NCI-H2107 (cell line): Measurements from ENCODE around the gene ANKRD17.

Source experiments
- DNase-seq: peaks from one replicate; lab custom pipeline; 2025; lab: John Stamatoyannopoulos, UW

ANKRD17 gene

DNA sequence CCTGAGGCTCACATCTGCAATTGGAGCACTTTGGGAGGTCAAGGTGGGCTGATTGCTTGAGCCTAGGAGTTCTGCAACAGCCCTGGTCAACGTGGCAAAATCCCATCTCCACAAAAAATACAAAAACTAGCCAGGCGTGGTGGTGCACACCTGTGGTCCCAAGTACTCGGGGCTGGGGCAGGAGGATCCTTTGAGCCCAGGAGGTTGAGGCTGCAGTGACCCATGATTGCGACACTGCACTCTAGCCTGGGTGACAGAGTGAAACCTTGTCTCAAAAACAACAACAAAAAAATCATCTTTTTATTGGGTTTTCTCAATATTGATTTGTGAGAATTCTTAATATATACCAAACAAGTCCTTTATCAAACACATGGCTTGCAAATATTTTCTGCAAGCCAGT is 64.9 kb downstream of the ANKRD17 start:
- DNase-seq = no peak

DNA sequence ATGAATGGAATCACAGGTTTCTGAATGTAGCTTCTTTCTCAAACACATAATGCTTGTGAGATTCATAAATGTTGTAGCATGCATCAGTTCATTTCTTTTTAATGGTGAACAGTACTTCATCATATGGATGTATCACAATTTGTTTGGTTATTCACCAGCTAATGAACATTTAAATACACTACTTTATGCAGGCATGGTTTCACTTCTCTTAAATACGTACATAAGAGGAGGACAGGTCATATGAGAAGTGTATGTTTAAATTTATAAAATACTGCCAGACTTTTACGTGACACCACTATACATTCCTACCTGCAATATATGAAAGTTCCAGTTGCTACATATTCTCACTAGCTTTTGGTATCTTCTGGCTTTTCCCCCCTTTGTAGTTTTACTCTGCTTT is 65.4 kb downstream of the ANKRD17 start:
- no peak for DNase-seq

DNA sequence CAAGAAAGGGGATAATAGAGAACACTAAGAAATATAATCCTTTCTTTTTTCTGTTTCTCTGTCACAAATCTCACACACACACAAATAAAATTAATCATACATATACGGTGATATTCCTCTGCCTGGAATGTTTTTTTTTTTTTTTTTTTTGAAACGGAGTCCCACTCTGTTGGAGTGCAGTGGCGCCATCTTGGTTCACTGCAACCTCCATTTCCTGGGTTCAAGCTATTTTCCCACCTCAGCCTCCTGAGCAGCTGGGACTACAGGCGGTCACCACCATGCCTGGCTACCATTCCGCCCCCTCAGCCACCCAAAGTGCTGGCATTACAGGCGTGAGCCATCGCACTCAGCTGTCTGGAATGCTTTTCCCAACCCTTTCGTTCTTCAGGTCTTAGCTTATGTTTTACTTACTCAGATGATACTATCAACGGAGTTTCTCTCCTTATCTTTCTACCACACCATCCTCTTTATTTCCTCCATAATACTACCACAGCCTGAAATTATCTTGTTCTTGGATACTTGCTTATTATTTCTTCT is 69.3 kb downstream of the ANKRD17 start:
- DNase-seq = no peak

DNA sequence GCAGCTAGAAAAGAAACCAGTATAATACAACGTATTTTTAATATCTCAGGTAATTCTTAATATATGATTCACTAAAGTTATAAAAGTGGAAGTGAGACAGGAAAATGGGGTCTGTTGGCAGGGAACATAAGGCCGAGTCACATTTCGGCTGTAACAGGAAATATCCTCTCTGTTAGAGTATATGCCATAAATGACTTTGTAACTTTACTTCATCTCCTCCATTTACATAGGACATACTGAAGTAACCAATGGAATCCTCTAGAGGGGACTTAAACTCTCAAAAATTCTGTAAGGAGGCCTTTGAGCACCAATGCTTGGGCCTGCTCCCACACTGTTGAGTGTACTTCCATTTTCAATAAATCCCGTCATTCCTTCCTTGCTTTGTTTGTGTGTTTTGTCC is 71.3 kb downstream of the ANKRD17 start:
- DNase-seq = no peak

DNA sequence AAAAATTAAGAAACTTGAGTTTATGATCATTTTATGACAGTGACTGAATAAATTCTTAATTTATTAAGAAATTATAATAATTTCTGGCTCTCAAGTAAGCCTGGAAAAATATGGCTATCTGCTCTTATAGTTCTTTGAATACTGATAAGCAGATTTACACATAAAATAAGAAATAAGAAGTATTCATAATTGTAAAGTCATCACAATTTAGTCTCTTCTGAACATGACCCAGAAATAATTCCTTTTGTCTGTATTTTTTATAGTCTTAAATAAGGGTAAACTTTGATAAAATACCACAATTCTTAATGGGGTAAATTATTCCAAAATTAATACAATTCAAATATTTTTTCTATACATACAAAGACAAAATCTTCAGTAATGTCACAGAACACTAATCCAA is 72.7 kb downstream of the ANKRD17 start:
- no peak for DNase-seq

DNA sequence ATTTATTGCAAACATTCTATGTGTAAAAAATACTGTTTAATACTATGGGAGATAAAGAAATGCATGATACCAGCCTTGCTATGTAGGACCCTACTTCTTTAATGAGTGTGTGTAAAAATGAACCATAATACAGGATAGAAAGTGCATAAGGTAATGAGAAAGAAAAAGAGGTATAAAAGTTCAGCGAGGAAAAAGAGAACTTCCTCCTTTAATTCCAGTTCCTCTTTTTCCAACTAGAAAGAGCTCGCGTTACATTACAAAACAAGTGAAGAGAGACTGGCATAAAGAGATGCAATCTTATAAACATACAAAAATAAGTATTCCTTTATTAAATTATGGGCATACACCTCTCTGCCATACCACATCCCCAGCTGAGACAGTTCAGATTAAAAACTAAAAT is 77.4 kb downstream of the ANKRD17 start:
- DNase-seq = no peak

DNA sequence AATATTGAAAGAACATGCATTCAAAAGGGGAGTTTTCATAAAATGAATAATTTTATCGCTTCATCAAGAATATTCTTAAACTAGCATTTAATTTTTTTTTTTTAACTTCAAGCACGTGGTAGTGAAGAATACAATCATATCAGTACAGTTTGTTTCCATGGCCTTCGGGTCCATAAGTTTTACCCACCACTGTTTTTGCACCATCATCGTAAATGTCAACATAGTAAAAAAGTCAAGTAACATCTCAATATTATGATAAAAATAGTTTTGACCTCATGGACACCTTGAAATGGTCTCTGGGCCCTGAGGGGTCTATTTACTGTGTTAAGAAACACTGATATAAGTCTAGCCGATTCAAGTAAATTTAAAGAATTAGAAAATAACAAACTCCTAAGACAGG is 80.2 kb downstream of the ANKRD17 start:
- DNase-seq = no peak

DNA sequence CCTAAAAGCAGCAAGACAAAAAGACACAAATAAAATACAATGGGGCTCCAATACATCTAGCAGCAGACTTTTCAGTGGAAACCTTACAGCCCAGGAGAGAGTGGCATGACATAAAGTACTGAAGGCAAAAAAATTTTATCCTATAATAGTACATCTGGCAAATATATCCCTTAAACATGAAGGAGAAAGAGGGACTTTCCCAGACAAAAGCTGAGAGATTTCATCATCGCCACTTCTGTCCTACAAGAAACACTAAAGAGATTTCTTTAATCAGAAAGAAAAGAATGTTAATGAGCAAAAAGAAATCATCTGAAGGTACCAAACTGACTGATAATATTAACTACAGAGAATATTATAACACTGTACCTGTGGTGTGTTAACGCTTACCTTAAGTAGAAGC is 86.4 kb downstream of the ANKRD17 start:
- no peak for DNase-seq

DNA sequence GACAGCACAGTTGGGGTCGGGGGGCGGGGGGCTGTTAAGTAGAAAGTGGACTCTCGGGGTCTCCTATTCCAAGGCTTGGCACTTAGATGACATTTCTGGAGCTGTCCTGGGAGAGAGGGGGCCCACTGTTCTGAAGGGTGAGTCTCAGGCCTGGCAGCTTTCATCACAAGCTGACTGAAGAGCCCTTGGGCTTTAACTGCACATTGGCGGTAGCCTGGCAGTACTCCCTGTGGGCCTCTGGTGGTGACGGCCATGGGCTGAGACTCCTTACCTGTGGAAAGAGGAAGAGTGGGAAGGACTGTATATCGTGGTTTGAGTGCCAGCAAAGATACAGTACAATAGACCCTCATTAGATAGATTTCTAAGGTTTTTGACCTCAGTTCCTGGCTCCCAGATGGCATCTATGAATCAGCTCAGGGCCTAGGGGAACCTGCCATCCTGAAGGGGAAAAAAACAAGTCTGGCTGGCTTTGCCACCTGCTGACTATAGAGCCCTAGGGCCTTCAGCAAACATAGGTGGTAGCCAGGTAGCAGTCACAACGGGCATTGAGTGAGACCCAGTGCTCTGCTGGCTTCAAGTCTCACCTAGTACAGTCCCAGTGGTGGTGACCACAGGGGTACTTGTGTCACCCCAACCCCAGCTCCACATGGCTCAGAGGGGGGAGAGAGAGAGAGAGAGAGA is 87.9 kb downstream of the ANKRD17 start:
- no peak for DNase-seq

DNA sequence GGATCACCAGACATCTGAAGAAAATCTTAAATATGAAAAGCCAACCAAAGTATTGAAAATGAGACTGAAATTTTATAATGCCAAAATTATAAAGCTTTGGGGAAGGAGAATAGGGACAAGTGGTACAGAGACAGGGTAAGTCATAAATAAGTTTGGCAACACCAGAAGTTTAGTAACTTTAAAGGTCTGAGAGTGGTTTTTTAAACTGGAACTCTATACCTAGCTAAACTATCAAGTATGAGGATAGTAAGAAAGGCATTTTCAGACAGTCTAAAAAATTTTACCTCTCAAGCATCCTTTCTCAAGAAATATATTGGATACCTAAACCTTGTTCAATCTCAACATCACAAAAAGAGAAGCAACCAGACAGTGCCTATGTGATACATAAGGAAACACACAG is 92.4 kb downstream of the ANKRD17 start:
- no peak for DNase-seq

DNA sequence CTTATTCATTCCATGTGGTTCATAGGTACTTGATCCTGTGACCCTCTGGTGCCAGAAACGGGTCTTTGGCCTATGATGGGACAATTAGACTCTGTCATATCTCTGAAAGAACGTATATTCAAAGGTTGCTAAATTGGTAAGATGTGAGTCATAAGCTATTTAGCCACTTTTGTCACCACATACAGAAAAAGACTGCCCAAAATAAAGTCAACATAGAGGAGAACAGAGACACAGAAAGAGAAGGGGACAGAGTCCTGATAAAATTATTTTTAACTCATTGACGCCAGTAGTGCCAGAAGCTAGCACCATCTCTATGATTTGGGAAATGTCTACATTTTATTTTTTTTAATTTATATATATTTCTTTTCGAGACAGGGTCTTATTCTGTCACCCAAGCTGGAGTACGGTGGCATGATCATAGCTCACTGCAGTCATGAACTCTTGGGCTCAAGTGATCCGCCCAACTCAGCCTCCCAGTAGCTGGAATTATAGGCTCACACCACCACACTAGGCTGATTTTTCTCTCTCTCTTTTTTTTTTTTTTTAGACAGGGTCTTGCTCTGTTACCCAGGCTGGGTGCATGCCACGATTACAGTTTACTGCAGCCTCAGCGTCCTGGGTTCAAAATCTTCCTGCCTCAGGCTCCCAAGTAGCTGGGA is 96.9 kb downstream of the ANKRD17 start:
- DNase-seq = no peak

DNA sequence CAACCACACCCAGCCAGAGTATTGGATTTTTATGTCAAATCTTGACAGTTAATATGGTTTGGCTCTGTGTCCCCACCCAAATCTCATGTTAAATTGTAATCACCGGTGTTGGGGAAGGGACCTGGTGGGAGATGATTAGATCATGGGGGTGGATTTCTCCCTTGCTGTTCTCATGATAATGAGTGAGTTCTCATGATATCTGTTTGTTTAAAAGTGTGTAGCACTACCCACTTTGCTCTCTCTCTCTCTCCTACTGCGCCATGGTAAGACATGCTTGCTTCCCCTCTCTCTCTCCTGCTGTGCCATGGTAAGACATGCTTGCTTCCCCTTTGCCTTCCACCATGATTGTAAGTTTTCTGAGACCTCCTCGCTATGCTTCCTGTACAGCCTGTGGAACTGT is 102.2 kb downstream of the ANKRD17 start:
- DNase-seq = no peak

DNA sequence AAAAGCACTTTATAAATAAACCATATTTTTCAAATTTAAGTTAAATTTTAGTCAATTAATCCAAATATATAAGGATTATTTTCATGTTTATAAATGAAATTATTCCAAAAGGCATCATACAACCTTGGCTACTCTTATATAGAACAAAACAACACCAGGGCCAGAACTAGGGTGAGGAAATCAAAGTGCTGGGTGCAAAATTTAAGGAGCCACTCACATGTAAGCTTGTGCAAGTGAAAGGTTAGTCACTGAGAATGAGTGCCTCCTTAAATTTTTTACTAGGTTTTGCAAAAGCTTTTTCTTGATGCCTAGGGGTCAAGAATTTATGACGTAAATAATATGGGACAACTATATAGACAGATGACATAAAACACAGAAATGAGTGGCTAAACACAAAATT is 105.7 kb downstream of the ANKRD17 start:
- no peak for DNase-seq

DNA sequence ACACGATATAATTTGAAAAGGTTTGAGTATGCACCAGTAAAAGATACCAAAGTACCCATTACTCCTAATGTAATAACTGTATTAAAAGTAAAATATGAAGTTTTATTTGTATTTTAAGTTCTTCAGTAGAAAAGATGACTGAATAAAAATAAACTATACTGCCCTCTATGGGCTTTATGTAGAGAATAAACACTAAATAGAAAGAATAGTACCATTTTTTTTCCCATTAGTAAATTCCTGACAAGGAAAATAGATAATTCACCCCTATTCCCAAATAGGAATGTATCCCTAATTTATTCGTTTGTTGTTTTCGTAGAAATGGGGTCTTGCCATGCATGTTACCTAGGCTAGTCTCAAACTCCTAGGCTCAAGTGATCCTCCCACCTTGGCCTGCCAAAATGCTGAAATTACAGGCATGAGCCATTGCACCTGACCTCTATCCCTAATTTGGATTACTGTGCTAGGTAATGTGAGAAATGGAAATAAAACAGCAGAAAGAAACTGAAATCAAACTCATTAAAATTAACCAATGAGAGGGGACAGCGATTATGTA is 115.5 kb downstream of the ANKRD17 start:
- no peak for DNase-seq

DNA sequence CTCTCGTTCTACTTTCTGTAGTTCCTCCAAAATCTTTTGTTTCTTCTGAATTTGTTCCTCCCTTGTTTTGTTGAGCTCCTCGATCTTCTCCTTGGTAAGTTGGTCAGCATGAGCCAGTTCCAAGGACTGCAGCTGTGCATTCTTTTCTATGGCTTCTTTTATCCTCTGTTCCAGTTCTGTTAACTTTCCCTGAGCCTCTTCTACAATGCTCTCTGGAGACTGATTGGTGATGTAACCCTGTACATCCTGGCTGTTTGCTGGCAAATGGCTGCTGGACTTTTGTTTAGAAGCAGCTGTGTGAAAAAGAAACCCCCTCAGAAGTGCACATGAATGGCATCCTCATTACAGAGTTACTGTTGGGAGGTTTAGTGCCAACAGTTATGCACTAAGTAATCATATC is 118.6 kb downstream of the ANKRD17 start:
- no peak for DNase-seq

DNA sequence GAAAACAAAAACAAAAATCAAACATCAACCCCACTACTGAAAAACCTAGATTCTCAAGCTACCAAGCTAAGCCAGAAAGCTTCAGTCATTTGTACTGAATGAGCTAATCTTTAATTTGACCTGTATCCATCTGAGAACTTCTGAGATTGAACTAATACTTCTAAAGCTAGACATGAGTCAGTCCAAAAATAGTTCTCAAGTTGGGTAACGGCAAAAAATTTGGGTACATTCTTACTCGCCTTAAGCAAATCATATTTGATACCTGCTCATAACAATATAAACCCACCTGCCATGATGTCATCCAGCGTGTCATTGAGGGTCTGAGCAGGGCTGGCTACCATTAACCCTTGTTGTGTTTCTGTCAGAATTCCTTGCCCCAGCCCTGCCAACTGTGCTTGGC is 119.4 kb downstream of the ANKRD17 start:
- DNase-seq = no peak

DNA sequence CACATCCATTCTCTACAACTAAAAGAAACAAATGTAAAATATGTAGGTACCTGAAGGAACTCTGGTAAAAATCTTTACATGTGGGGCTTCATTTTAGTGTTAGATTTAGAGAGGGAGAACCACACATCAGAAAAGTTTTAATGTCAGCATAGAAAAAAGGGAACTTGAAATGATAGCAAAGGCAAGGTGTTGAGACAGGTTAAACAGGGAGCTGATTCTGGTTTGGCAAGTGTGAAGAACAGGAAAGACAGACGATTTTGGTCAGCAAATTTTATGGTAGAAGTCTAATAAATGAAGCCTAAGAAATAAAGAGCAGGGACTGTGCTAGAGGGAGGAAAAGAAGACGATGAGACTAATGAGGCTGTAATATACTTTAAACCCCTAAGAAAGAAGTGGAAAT is 121.5 kb downstream of the ANKRD17 start:
- no peak for DNase-seq

DNA sequence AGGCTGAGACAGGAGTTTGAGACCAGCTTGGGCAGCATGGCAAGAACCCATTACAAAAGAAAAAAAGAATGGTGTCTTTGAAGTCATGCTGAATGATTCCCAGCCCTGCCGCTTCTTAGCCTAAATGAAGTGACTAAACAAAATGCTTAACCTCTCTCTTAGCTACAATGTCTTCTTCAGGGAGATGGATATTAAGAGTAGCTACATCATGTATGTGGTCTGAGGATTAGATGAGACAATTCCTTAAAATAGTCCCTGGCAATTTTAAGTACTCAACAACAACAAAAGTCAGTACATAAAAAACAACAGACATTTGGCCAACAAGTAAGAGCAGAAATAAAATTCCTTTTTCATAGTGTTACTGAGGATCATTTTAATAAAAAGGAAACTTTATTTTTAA is 124.8 kb downstream of the ANKRD17 start:
- no peak for DNase-seq

DNA sequence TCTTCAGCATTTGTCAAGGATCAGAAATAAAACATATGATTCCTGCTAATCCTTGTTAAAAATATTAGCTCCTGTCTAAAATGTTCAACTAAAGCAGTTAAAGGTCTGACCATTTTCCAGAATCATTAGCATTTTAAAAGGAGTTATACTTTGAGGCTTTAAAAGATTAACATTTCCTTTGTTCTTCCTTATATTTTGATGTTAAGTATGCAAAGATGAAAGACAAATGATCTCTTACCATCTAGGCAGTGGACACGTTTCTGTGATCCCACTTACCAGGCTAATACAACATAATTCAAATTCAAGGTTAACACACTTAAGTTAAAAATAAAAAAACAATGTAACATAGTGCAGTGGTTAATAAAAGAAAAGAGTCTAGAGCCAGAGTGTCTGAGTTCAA is 127.3 kb downstream of the ANKRD17 start:
- no peak for DNase-seq

DNA sequence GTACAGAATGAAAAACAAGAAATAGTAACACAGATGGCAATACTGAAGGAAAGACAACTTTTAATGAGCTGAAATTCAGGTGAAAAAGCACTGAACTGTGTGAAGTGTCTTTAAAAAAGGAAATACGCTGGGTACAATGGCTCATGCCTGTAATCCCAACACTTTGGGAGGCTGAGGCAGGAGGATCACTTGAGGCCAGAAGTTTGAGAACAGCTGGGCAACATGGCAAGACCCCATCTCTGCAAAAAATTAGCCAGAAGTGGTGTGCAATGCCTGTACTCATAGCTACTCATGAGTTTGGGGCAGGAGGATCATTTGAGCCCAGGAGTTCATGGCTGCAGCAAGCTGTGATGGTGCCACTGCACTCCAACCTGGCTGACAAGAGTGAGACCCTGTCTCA is 129.3 kb downstream of the ANKRD17 start:
- no peak for DNase-seq

DNA sequence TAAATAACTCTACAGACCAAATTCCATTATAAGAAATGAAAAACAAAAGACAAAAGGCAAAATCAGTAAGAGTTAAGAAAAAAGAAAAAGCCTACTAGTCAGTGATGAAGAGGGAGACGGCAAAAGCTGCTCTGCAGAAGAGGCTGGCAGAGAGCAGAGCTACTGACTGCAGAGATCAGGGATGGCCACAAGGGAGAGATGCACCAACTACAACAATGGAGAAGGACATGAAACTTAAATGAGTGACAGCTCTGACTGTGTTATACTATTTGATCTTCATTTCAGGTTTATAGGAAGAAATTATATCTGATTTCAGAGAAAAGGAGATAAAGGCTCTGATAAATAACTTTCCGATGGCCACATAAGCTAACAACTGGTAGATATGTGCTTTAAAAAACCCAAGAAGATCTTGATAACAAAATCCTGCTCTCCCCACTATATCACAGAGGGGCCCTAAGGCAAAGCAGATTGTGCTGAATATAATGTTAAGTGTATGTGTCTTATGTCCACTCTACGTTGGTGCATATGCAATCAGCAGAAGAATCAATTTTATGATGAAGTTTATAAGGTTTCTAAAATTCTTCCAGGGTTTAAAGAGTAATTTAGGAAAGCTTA is 130.7 kb downstream of the ANKRD17 start:
- no peak for DNase-seq

DNA sequence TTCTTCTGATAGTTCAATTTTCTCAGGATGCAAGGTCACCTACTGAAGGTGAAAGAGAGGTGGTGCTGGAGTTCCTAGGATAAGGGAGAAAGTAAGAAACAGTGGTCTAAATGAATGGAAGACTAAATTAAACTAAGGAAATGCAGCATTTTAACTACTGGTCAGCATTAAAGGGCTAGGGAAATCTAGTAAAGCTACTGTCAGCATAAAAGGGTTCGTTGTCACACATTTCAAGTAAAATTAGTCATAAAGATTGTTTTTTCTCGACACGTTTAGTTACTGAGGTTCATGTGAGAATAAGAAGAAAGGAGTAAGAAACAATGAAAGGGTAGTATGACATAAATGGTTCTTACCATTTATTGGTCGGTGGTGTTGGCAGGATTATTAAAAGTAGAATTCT is 149.1 kb downstream of the ANKRD17 start:
- DNase-seq = no peak

DNA sequence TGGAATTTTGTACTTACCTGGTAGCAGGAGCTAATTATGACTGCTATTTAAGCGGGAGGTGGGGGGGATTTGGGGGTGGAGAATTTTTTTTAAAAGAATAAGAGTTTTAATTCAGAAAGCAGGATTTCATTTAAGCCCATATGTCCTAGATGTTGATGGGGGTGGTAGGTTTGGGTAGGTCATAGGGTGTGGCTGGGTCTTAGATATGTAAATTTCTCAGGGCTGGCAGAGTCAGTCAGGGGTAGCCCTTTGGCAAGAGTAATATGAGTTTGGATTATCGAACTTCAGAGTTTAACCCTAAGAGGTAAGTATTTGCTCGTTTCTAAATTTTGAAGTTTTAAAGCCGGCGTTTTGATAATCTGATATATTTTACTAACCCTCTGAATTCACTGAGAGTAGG is 153.9 kb downstream of the ANKRD17 start:
- no peak for DNase-seq
